ENCODE results near the gene PSMG3.

Gene PSMG3

DNA sequence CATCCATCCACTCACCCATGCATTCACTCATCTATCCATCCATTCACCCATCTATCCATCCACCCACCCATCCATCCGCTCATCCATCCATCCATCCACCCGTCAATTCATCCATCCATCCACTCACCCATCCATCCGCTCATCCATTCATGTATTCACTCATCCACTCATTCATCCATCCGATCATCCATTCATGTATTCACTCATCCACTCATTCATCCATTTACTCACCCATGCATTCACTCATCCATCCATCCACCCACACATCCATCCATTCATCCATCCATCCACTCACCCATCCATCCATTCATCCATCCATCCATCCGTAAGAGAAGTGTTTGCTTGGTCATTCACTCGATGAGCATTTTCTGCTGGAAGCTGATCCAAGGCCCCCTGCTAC is 8.7 kb upstream of the PSMG3 start:
- no peak for DNase-seq

DNA sequence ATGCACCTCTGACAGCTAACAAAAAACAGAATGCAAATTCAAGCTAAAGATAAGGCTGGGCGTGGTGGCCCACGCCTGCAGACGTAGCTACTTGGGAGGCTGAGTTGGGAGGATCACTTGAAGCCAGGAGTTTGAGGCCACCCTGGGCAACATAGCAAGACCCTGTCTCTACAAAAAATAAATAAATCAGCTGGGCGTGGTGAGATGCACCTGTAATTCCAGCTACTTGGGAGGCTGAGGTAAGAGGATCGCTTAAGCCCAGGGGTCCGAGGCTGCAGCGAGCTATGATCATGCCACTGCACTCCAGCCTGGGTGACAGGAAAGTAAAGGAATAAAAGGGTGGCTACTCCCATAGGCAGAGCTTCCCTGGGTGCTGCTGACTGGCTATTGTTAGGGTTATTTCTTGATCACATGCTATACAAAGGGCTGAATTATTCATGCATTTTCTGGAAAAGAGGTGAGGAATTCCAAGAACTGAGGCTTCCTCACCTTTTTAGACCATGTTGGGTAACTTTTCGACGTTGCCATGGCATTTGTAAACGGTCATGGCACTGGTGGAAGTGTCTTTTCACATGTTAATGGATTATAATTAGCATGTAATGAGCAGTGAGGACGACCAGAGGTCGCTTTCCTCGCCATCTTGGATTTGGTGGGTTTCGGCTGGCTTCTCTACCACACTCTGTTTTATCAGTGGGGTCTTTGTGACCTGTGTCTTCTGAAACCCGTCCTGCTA is 6.9 kb upstream of the PSMG3 start:
- DNase-seq, result no peak

DNA sequence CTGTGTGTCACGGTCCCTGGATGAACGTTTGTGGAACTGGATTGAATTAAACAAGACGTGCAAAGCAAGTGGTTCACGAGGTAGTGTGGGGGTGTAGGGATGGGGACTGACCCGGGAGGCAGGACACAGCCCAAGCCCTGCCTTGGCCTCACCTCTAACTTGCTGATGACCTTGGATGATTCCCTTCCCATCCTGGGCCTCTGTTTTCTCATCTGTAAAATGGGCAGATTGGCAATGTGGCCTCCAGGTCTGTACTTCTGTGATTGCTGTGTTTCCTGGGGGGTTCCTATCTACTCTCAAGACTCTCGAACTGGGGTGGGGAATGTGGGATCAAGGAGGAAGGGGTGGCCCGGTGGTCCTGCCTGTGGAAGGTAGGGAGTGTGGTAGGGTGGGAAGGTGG is 6.0 kb upstream of the PSMG3 start:
- no peak for DNase-seq

DNA sequence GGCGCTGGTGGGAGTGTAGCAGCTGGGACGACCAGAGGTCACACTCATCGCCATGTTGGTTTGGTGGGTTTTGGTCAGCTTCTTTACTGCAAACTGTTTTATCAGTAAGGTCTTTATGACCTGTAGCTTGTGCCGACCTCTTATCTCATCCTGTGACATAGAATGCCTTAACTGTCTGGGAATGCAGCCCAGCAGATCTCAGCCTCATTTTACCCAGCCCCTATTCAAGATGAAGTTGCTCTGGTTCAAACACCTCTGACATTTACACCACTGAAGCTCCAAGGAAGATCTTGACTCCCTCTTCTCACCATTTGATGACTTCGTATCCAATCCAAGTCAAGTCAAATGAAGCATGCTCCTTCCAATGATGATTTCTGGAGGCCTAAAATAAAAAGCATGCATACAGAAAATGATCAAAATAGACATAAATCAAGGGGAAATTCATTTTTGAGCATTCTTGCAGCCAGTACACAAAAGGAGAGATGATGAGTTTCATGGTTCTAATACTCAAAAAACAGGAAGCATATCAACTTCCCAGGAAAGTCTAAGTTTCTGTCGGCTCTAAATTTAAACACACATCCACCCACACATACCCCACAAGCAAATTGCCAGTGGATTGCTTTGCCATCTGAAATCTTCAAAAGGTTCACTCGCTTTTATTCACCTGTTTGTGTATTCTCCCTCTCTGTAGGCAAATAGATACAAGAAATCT is 2.4 kb upstream of the PSMG3 start:
- no peak for DNase-seq

DNA sequence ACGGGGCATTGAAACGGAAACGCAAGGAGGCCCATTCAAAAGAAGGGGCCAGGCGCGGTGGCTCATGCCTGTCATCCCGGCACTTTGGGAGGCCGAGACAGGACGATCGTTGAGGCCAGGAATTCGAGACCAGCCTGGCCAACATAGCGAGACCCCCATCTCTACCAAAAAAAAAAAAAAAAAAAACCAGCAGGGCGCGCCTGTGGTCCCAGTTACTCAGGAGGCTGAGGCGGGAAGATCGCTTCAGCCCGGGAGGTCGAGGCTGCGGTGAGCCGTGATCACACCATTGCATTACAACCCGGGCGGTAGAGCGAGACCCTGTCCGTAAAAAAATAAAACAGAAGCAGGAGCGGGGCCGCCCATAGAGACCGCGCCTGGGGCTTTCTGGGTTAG is 396 bp downstream of the PSMG3 start:
- no peak for DNase-seq

DNA sequence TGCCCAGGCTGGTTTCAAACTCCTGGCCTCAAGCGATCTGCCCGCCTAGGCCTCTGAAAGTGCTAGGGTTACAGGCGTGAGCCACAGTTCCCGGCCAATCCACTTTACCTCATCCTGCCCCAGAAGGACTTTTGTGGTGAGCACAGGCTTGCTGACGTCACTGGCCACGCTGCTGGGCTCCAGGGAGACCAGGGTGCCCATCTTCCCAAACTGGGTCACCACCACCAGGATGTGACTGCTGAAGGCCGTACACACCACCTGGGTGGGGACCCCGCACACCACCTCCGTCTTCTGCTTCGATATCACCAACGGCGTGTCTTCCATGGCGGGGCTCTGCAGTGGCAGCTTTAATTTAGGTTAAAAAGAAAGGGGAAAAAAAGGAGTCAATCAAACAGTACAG is 816 bp downstream of the PSMG3 start:
- DNase-seq, result no peak

DNA sequence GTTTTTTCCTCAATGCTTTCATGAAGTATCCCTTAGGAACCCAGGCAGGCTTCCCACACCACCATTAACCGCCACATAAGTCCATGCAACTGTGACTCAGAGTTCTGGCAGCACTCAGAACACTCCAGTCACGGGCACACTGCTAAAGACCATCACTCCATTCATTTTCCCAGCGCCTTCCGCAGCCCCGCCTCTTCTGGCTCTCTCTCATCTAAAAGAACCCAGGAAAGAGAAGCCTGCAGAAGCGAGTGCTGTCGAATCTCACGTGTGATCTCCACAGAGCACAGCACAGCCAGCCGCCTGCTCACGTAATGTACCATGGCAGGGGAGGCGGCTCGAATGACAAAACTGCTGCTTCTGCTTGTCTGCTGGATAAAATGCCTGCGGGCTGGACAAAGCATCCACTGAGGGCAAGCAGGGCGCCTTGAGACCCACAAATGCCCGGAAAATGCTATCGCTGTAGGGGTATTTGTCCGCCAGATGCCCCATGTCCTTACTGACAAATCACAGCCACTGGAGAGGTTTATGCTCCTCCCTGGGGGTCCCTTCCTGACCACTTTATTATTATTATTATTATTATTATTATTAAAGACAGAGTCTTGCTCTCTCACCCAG is 1.8 kb downstream of the PSMG3 start:
- DNase-seq, result no peak

DNA sequence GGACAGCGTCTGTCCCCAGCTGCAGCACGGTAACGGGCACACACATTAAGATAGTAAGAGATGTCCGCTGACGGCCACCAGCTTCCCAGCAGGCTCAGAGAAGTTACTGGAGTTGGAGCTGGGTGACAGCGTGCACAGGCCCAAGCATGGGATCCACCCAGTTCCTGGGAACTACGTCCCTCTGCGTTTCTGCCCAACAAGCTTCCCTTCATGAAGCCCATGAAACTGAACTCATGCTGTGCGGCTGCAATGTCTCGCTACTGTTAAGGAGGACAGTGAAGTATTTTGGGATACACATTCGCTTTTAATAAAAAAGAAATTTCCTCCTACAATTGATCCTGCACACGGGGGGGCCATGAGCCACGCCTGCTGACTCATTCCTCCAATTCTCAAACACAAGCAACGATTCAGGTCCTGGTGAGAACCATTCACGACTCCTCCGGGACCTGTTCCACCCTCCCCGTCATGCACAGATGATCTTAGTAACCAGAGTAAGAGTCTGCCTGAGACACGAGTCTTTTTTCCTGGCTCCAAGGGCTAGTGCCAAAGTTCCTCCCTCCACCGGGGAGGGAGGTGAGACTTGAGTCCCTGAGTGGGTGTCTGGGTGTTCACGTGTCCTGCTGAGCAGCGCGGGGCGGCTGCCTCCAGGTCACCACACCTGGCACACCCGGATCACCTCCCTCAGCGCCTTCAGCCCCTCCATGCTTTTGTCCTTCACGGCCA is 2.6 kb downstream of the PSMG3 start:
- DNase-seq, result no peak

DNA sequence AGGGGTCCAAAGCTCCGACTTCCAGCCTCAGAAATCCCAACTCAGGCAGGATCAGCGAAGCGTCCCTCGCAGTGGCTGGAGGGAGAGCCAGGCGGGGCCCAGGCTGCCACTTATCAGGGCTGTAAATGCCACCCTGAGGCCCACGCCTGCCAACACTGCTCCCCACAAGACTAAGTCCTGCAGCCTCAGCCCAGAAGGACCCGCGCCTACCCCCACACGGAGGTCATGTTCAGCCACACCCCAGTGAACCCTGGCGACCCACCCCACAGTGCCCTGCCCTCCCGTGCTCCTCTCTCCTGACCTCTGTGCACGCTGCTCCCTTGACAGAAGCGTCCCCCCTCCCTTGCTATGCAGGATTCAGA is 3.2 kb downstream of the PSMG3 start:
- no peak for DNase-seq

DNA sequence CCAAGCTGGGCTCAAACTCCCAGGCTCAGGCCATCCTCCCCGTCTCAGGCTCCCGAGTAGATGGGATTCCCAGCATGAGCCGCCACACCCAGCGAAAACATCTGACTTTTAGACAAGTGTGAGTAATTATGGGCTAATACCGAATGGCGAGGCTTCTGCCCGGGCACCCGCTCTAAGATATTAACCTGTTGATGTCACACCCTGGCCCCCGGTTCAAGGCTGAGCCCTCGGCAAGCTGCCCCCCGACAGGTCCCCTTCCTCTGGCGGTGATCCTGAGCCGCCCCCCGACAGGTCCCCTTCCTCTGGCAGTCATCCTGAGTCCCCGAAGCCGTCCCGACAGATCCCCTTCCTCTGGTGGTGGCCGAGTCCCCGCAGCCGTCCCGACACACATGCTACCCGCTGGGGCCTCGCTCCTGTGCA is 5.2 kb downstream of the PSMG3 start:
- no peak for DNase-seq

DNA sequence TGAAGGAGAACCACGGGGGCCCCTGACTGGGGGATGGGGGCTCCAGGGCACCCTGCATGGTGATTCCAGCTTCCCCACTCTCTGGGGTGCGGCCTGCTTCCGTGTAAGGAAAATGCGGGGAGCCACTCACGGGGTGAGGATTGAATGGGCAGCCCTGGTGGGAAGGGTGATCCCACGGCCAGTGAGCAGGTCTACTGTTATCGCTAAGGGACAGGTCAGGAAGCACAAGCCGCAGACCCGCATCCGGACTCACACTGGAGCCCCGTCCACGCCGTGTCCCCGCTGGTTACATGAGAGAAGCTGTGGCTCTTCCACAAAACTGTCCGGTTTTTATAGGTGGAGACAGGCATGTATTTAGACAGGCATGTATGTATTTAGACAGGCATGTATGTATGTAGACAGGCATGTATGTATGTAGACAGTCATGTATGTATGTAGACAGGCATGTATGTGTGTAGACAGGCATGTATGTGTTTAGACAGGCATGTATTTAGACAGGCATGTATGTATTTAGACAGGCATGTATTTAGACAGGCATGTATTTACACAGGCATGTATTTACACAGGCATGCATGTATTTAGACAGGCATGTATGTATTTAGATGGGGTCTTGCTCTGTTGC is 5.7 kb downstream of the PSMG3 start:
- no peak for DNase-seq

DNA sequence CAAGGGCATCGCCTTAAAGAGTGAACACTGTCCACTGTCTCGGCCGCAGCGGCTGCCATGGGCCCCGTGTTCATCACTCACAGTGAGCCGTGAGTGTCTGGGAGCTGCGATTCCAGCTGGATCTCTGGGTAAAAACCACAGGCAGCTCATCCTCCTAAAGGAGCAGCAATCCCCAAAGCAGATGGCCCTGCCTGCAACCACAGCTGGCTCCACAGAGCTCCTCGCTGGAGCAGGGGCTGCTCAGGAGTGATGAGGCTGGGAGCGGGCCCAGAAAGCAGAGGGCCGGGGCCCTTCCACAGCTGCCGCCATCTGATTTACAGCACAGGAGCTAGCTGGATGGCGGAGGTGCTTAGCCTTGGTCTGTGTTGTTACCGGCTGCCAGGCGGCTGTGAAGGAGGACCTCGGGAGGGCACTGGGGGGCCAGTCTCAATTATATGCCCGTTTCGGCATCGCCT is 7.2 kb downstream of the PSMG3 start:
- DNase-seq, result no peak

DNA sequence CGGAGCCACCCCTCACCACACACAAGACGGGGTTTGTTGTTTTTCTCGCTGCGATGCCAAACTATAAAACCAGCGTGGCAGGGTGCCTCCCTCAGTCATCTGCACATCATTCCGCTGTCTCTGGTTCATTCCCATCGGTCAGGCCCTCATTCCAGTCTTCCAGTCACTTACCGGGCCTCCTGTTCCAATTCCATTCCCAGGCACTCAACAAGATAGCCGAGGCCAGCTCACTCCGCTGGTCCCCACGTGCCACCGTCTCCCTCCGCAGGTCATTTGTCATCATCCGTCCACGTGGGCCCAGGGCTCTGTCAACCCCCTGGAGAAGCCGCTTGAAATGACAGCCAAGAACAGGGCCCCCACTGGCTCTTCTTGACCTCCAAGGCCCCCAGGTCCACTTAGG is 7.7 kb downstream of the PSMG3 start:
- DNase-seq, result no peak

DNA sequence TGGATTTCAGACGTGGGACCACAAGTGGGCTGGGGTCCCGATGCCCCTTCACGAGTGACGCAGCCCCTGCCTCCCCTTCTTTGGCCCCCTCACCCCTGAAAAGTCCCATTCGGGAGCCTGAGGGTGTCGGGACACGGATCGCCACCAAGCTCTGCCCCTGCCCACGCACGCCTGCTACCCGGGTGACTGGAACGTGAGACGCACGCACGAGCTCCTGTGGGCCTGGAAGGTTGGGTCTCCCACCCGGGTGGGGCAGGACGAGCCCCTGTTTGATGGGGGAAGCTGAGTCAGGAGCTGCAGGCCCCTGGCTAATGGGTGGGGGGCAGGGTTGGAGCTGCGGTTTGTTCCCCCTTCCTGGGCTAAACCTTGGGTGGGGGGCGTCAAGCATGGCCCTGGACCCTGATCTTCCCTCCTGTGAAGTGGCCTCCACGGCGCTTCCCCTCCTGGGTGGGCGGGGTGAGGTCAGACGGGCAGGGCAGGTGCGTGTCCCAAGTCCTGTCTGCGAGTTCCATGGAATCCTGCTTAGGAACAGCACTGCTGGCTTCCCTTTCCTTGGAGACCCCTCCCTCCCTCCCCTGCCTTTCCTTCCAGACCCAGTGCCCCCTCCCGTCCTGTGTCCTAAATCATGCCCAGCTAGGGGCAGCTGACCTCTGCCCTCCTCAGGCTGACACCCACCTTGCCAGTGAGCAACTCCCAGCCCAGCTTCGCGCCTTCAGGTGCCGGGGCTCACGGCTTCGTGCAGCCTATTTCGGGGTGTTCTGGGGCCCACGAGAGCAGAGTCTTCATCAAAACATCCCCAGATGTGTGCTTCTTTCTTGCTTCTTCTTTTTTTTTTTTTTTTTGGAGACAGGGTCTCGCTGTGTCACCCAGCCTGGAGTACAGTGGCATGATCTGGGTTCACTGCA is 8.5 kb downstream of the PSMG3 start:
- no peak for DNase-seq

DNA sequence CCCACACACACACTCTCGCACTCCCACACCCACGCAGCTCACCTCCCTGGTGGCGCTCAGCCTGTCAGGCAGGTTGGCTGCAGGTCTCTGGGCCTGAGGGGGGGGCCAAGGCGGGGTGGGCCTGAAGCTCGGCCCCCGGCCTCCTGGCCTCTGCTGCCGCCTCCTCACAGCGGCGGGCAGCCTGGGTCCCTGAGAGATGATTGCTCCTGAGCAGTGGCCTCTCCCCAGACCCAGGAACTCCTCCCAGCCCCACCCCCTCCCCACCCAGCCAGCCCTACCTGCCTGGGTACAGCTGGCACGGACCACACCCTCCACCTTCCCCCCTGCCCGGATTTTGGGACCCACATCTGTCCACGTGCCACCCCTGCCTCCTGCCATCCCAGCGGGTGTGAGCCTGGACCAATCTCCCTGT is 9.2 kb downstream of the PSMG3 start:
- DNase-seq, result no peak

DNA sequence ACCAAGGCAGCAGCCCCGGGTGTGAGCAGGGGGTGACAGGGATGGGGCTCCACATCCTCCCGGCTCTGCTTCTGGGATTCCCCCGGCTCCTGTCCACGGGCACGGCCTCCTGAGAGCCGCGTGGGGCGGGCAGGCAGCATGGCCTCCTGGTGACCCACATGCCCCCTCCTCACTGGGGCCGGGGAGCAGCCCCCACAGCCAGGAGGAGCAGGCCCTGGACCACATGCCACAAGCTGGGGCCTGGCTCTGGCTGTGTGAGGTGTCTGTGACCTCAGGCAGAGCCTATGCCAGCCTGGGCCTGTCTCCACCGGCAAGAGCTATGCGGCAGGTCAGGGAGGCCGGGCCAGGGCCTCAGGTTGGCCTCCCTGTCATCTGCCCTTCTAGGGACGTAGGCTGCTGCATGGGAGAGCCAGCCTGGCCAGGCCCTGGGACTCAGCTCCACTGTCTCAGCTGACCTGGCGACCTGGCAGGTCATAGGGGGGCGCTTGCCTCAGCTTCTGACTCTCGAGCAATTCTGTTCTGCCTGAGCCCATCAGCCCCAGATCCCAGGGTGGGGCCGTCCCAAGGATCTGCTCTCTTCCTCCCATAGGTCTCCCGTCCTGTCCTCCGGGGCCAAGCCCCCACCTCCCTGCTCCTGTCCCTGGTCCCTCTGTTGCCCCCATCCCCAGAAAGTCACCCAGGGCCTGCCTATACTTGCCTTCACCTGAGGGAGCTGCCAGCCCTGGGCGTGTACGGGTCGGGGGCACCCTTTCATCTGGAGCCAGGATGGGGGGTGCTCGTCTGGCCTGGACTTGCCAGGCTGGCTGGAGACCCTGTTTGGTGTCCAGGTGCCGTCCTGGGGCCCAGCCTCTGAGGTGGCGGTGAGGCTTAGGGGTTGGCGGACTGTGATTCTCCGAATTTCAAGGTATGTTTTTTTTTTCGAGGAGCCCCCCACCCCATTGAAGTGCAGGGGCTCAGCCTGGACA is 9.9 kb downstream of the PSMG3 start:
- DNase-seq, result no peak

DNA sequence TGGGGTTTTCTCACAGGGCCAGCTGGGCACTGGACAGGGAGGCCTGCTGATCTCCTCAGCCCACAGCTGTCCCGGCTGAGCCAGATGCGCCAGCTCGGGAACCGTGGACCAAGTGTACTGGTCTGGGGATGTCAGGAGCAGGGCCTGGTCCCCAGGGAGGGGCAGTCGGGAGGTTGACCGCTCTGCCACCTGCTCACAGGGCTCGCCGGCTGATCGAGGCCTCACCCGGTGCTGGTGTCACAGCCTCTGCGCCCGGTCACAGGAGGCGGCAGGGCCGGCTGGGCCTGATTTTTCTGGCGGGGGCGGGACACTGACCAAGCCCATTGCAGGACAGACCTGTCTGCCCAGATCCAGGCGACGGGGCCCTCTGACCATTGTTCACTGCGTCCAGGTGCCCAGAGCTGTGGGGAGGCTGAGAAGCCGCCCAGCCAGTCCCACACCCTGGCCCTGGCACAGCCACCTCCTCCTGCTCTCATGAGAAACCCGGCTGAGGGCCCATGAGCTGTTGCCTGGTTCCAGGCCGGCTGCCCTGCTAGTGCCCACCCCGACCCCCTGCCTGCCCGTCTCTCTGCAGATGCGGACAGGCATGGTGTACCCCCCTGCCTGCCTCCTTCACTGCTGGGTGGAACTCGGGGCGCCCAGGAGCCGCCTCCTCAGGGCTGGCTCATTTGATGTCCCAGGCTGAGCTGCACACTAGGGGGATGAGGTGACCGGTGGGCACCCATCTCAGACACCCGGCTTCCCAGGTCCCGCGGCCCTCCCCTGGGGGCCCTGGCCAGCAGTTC is 10.8 kb downstream of the PSMG3 start:
- DNase-seq, result no peak

DNA sequence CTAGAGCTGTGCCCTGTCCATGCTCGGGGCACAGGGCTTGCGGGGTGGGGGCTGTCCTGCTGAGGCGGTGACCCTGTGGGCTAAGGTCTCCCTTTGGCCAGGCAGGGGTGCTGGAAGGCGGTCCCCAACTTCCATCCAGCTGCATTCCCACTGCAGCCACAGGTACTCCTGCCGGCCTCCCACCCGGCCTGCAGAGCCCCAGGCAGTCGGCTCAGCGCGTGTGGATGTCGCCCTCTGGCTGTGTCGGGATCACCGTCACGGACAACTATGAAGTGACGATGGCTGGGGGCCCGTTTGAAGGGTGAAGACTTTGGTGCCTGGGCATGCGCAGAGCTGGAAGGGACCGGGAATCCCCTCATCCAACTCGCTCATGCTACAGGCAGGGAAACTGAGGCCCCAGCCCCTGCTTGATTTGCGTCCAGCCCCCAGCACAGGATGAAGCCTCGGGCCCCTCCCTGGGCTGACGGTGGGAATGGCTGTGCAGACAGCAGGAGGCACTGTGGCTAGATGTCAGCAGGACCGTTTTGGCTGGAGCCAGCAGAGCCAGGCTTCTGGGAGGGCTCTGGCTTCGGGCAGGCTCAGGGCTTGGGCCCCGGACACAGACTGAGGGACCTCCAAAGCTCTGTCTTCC is 11.5 kb downstream of the PSMG3 start:
- no peak for DNase-seq

DNA sequence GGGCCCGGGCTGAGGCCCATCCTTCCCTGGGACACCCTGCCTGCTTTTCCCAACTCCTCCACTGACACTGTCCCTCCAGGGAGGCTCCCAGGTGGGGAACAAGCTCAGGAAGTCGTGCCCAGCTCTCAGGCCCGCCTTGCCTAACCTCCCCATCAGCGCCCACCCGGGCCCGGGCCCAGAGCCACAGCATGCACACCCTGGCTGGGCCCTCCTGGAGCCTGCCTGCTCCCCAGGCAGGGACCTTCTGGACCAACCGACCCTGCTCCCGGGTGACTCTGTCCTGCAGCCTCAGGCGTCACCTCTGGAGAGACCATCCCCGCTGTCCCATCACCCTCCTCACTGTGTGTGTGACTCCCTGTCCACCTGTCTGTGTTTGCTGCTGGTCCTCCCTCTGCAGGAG is 12.1 kb downstream of the PSMG3 start:
- DNase-seq, result no peak

DNA sequence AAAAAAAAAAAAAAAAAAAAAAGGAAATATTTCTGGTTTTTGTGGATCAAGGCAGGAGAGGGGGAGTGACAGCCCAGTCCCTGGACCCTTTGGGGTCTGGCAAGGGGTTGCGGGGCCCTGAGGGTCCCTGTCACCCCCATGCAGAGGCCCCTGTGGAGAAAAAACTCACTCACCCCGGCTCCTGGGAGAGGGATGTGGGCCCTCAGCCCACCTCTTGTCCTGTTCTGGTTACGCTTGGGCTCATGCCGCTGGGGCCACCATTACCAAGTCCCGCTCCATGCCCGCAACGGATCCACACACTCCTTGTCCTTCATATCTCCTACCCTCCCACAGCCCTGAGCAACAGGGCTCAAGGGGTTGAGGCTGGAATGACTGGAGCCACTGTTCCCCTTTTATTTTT is 12.8 kb downstream of the PSMG3 start:
- DNase-seq, result no peak
